ENCODE data around the gene HDAC5. TPM values are rescaled to one million over a fixed set of nuclear protein-coding genes. Genes with fewer than 3 reads are reported as not detected.

HDAC5 gene
- total and polyA plus RNA-seq, 8 donors, result 13.3 to 311 (median 19.1) TPM

- TF ChIP-seq POLR2AphosphoS5 (IDR thresholded peaks at IDR 0.05), result no peak
- no peak for TF ChIP-seq EP300 (IDR thresholded peaks at IDR 0.05)
- no peak for TF ChIP-seq CTCF (IDR thresholded peaks at IDR 0.05)
- TF ChIP-seq POLR2A (IDR thresholded peaks at IDR 0.05), result no peak
- Histone ChIP-seq H3K4me1 (peaks cover 14 to 33% (median 24%) of the 10 kb centered on the region in 4 donors), H3K36me3 (peaks cover 48 to 70% (median 69%) of the 10 kb centered on the region in 4 donors), H3K9me3 (no peaks in the 10 kb centered on the region), H3K27me3 (no peaks in the 10 kb centered on the region), H3K27ac (no peak overlapping the region), H3K4me3 (no peak overlapping the region)
- intact Hi-C loops (cut with DNase I; ENCODE audit: low total_unique reads), result no loop called here
- DNase-seq, result no peak
- 88 to 95% (median 90%) methylated on average over 4 to 14 of the region's 14 CpGs for WGBS, 5 donors
Measured at GRCh38 chr17:44091200-44091997, 32.0 kb downstream of the HDAC5 start.

- H3K4me1 ChIP-seq, result peaks cover 0 to 13% (median 6%) of the 10 kb centered on the region in 4 donors
- TF ChIP-seq CTCF (IDR thresholded peaks at IDR 0.05), result no peak
- TF ChIP-seq POLR2A (IDR thresholded peaks at IDR 0.05), result no peak
- no peak for TF ChIP-seq EP300 (IDR thresholded peaks at IDR 0.05)
- no peak for TF ChIP-seq POLR2AphosphoS5 (IDR thresholded peaks at IDR 0.05)
- 92 to 96% (median 95%) methylated on average over 11 to 16 of the region's 16 CpGs for WGBS, 5 donors
- H3K36me3 ChIP-seq, result peaks cover 69 to 94% (median 91%) of the 10 kb centered on the region in 4 donors
- H3K9me3 ChIP-seq, result no peaks in the 10 kb centered on the region
- intact Hi-C loops (cut with DNase I; ENCODE audit: low total_unique reads), result no loop called here
- no peak overlapping the region for H3K4me3 ChIP-seq
- H3K27ac ChIP-seq, result no peak overlapping the region
- no peak for DNase-seq
- H3K27me3 ChIP-seq, result no peaks in the 10 kb centered on the region
Measured at GRCh38 chr17:44088254-44088653, 35.2 kb downstream of the HDAC5 start.

- Histone ChIP-seq H3K27ac (peak overlapping the region in 1 of 5 donors; percentile 14), H3K4me3 (no peak overlapping the region), H3K27me3 (no peaks in the 10 kb centered on the region), H3K36me3 (peaks cover 68 to 94% (median 91%) of the 10 kb centered on the region in 4 donors), H3K9me3 (no peaks in the 10 kb centered on the region), H3K4me1 (peaks cover 0 to 13% (median 6%) of the 10 kb centered on the region in 4 donors)
- WGBS, 5 donors, result 59 to 82% (median 64%) methylated on average over 7 to 8 of the region's 8 CpGs
- no peak for TF ChIP-seq POLR2A (IDR thresholded peaks at IDR 0.05)
- TF ChIP-seq POLR2AphosphoS5 (IDR thresholded peaks at IDR 0.05), result no peak
- TF ChIP-seq EP300 (IDR thresholded peaks at IDR 0.05), result no peak
- no peak for TF ChIP-seq CTCF (IDR thresholded peaks at IDR 0.05)
- DNase-seq, result no peak
- intact Hi-C loops (cut with DNase I; ENCODE audit: low total_unique reads), result no loop called here
Measured at GRCh38 chr17:44087319-44087718, 36.1 kb downstream of the HDAC5 start.

GRCh38 chr17:44086364-44087311 lies 36.8 kb downstream of the HDAC5 start:
- WGBS, 5 donors, result 49 to 81% (median 57%) methylated on average over 12 to 23 of the region's 23 CpGs
- DNase-seq, result peak in 1 of 2 donors; percentile 66
- Histone ChIP-seq H3K4me3 (no peak overlapping the region), H3K27ac (peak overlapping the region in 3 of 5 donors; percentile 32 to 73 (median 70)), H3K9me3 (no peaks in the 10 kb centered on the region), H3K27me3 (no peaks in the 10 kb centered on the region), H3K36me3 (peaks cover 67 to 94% (median 91%) of the 10 kb centered on the region in 4 donors), H3K4me1 (peaks cover 0 to 13% (median 6%) of the 10 kb centered on the region in 4 donors)
- peak in 1 of 3 donors; percentile 20 for TF ChIP-seq POLR2AphosphoS5 (IDR thresholded peaks at IDR 0.05)
- no peak for TF ChIP-seq EP300 (IDR thresholded peaks at IDR 0.05)
- TF ChIP-seq CTCF (IDR thresholded peaks at IDR 0.05), result no peak
- intact Hi-C loops (cut with DNase I; ENCODE audit: low total_unique reads), result no loop called here
